Keratinocyte (primary cell): ENCODE data around the gene WDR5.

Experiments used
- EZH2 ChIP-seq: IDR thresholded peaks from one replicate; pipeline ENCODE4 v1.6.1; 2012; ENCODE audit warnings: inconsistent platforms, mild to moderate bottlenecking, low read length, moderate library complexity
- TF ChIP-seq, protein P1 (sequence below), 3 experiments: IDR thresholded peaks in 1 of 3; conservative IDR thresholded peaks in 1 of 3; optimal IDR thresholded peaks in 1 of 3; 2 replicates in 2 of 3; 3 replicates in 1 of 3; pipeline versions ENCODE3 to v1.5.1; 2011; ENCODE audit warnings: low read length in 3 of 3, mild to moderate bottlenecking in 3 of 3, moderate library complexity in 2 of 3, control low read depth in 1 of 3, inconsistent platforms in 1 of 3; ENCODE audit not compliant: insufficient read depth in 2 of 3; ENCODE audit errors: extremely low read depth in 1 of 3

DNA sequence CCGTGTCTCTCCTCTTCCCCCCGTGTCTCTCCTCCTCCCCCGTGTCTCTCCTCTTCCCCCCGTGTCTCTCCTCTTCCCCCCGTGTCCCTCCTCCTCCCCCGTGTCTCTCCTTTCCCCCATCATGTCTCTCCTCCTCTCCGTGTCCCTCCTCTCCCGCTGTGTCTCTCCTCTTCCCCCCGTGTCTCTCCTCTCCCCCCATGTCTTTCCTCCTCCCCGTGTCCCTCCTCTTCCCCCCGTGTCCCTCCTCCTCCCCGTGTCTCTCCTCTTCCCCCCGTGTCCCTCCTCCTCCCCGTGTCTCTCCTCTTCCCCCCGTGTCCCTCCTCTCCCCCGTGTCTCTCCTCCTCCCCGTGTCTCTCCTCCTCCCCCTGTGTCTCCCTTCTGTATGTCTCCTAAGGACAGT lies 41.3 kb downstream of the WDR5 start:
- TF ChIP-seq, protein P1, sequence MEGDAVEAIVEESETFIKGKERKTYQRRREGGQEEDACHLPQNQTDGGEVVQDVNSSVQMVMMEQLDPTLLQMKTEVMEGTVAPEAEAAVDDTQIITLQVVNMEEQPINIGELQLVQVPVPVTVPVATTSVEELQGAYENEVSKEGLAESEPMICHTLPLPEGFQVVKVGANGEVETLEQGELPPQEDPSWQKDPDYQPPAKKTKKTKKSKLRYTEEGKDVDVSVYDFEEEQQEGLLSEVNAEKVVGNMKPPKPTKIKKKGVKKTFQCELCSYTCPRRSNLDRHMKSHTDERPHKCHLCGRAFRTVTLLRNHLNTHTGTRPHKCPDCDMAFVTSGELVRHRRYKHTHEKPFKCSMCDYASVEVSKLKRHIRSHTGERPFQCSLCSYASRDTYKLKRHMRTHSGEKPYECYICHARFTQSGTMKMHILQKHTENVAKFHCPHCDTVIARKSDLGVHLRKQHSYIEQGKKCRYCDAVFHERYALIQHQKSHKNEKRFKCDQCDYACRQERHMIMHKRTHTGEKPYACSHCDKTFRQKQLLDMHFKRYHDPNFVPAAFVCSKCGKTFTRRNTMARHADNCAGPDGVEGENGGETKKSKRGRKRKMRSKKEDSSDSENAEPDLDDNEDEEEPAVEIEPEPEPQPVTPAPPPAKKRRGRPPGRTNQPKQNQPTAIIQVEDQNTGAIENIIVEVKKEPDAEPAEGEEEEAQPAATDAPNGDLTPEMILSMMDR (optimal IDR thresholded peaks at IDR 0.05 in 1 of 3, IDR thresholded peaks at IDR 0.05 in 1 of 3, conservative IDR thresholded peaks at IDR 0.05 in 1 of 3; ENCODE audit: extremely low read depth in 1 of 3, insufficient read depth in 2 of 3, low read length in 3 of 3): no peak
- TF ChIP-seq EZH2: no peak
